Colonic mucosa (tissue), 4 donors: Measurements from ENCODE around the gene VPS13A. TPM values are rescaled to one million over a fixed set of nuclear protein-coding genes. Genes with fewer than 3 reads are reported as not detected.

Experiments
- DNase-seq: peaks from one replicate; pipeline ENCODE4 v3.0.0-alpha.2; 2020
- H3K27ac ChIP-seq: fragments of 200-600 bp; one replicate; pipeline ENCODE4 v1.8.0; 2021
- H3K27me3 ChIP-seq: fragments of 200-600 bp; one replicate; pipeline ENCODE4 v1.8.0; 2021
- H3K36me3 ChIP-seq: fragments of 200-600 bp; one replicate; pipeline ENCODE4 v1.8.0; 2021
- H3K4me1 ChIP-seq: fragments of 200-600 bp; one replicate; pipeline ENCODE4 v1.8.0; 2021; ENCODE audit warnings: mild to moderate bottlenecking
- H3K4me3 ChIP-seq: fragments of 200-600 bp; one replicate; pipeline ENCODE4 v1.8.0; 2021
- H3K9ac ChIP-seq, 2 donors: one replicate each; pipeline ENCODE4 v1.7.0; 2013; ENCODE audit warnings: control low read depth in 2 of 2, low read depth in 2 of 2, low read length in 2 of 2
- H3K9me3 ChIP-seq: fragments of 200-600 bp; one replicate; pipeline ENCODE4 v1.8.0; 2021
- CTCF ChIP-seq: fragments of 200-600 bp; IDR thresholded peaks from one replicate; pipeline ENCODE4 v1.8.0; 2022; ENCODE audit warnings: antibody characterized with exemption, mild to moderate bottlenecking
- intact Hi-C: fragments of 100-400 bp; cut with DNase I; formaldehyde crosslinking; loops from one replicate; pipeline ENCODE4 v1.14.1; 2022
- total RNA-seq, 2 donors: library from RNA; stranded (reverse); fragmentation: NEBNext Ultra II Directional in 1 of 2; extraction: Animal tissue kit (Norgen Biotek cat#: 25700) in 1 of 2; gene quantifications; one replicate each; pipeline ENCODE4 v1.2.1, GENCODE V29; 2021
- donor health status: healthy.
- donor health status: DM: no; HTN: no; CAD: no.
- donor health status: DM: no; HTN: no; CAD: no.

The VPS13A gene
- total RNA-seq, 2 donors from 2014 or later: 31.8 to 45.2 TPM

GRCh38 chr9:77462066-77462465 is 284.7 kb downstream of the VPS13A start:
- Histone ChIP-seq H3K9ac (no peak overlapping the region), H3K4me1 (no peaks in the 10 kb centered on the region), H3K9me3 (no peaks in the 10 kb centered on the region), H3K27ac (no peak overlapping the region), H3K4me3 (no peak overlapping the region), H3K27me3 (no peaks in the 10 kb centered on the region), H3K36me3 (no peaks in the 10 kb centered on the region)
- intact Hi-C loops: no loop called here
- DNase-seq: no peak
- TF ChIP-seq CTCF: no peak

GRCh38 chr9:77463151-77463550 is 285.8 kb downstream of the VPS13A start:
- Histone ChIP-seq H3K9ac (no peak overlapping the region), H3K27ac (no peak overlapping the region), H3K36me3 (no peaks in the 10 kb centered on the region), H3K27me3 (no peaks in the 10 kb centered on the region), H3K4me1 (no peaks in the 10 kb centered on the region), H3K4me3 (no peak overlapping the region), H3K9me3 (no peaks in the 10 kb centered on the region)
- intact Hi-C loops: no loop called here
- no peak for TF ChIP-seq CTCF
- no peak for DNase-seq

GRCh38 chr9:77464661-77465060 is 287.3 kb downstream of the VPS13A start:
- no peak overlapping the region for H3K27ac ChIP-seq
- no peak for DNase-seq
- H3K27me3 ChIP-seq: no peaks in the 10 kb centered on the region
- H3K4me3 ChIP-seq: no peak overlapping the region
- H3K9ac ChIP-seq: no peak overlapping the region
- H3K36me3 ChIP-seq: no peaks in the 10 kb centered on the region
- no peaks in the 10 kb centered on the region for H3K4me1 ChIP-seq
- no peaks in the 10 kb centered on the region for H3K9me3 ChIP-seq
- intact Hi-C loops: no loop called here
- no peak for TF ChIP-seq CTCF

GRCh38 chr9:77469515-77470231 is 292.3 kb downstream of the VPS13A start:
- no peak for DNase-seq

More at GRCh38 chr9:77469515-77470231, 292.3 kb downstream of the VPS13A start:
- Histone ChIP-seq H3K4me1 (no peaks in the 10 kb centered on the region), H3K27ac (no peak overlapping the region), H3K27me3 (no peaks in the 10 kb centered on the region), H3K36me3 (no peaks in the 10 kb centered on the region), H3K9me3 (no peaks in the 10 kb centered on the region), H3K4me3 (no peak overlapping the region), H3K9ac (no peak overlapping the region)
- intact Hi-C loops: loop anchor here (5.0 kb wide), 1 partner anchor 53 kb away; no protein-coding TSS in a partner anchor
- TF ChIP-seq CTCF: no peak

Other genes with a start within 250 kb of the VPS13A start
- not detected for gene FOXB2, start 157.9 kb upstream of the VPS13A start, total RNA-seq